Fibroblast of the conjunctiva (primary cell): ENCODE measurements around the gene EML5.

Experiments used
- DNase-seq: peaks from one replicate; pipeline ENCODE4 v3.0.0-alpha.2; 2010; ENCODE audit warnings: low read depth

EML5 gene

GRCh38 chr14:88614218-88614907, 178.4 kb downstream of the EML5 start:
- peak; percentile 29 for DNase-seq

GRCh38 chr14:88613552-88614010, 179.2 kb downstream of the EML5 start:
- no peak for DNase-seq

GRCh38 chr14:88612981-88613380, 179.8 kb downstream of the EML5 start:
- DNase-seq: no peak

GRCh38 chr14:88611878-88612277, 180.9 kb downstream of the EML5 start:
- no peak for DNase-seq

- DNase-seq: no peak
These were observed 184.9 kb downstream of the EML5 start for GRCh38 chr14:88607829-88608228.

- no peak for DNase-seq
These were observed 187.2 kb downstream of the EML5 start for GRCh38 chr14:88605594-88605993.

GRCh38 chr14:88604212-88604611, 188.5 kb downstream of the EML5 start:
- no peak for DNase-seq

- no peak for DNase-seq
These were observed 192.9 kb downstream of the EML5 start for GRCh38 chr14:88599761-88600439.

GRCh38 chr14:88599326-88599725, 193.4 kb downstream of the EML5 start:
- DNase-seq: no peak

- DNase-seq: no peak
These were observed 194.6 kb downstream of the EML5 start for GRCh38 chr14:88598097-88598675.

- DNase-seq: no peak
These were observed 195.2 kb downstream of the EML5 start for GRCh38 chr14:88597601-88598000.

- no peak for DNase-seq
These were observed 195.7 kb downstream of the EML5 start for GRCh38 chr14:88597038-88597437.

- DNase-seq: no peak
These were observed 200.7 kb downstream of the EML5 start for GRCh38 chr14:88592031-88592430.

GRCh38 chr14:88590173-88590572, 202.6 kb downstream of the EML5 start:
- no peak for DNase-seq

- no peak for DNase-seq
These were observed 204.7 kb downstream of the EML5 start for GRCh38 chr14:88588081-88588480.

GRCh38 chr14:88584451-88584850, 208.3 kb downstream of the EML5 start:
- DNase-seq: no peak

GRCh38 chr14:88576222-88576621, 216.5 kb downstream of the EML5 start:
- no peak for DNase-seq

GRCh38 chr14:88572117-88572516, 220.6 kb downstream of the EML5 start:
- DNase-seq: no peak

GRCh38 chr14:88568196-88568595, 224.6 kb downstream of the EML5 start:
- no peak for DNase-seq

- DNase-seq: no peak
These were observed 227.3 kb downstream of the EML5 start for GRCh38 chr14:88565427-88565826.

- DNase-seq: no peak
These were observed 228.9 kb downstream of the EML5 start for GRCh38 chr14:88563845-88564244.

GRCh38 chr14:88562831-88563686, 229.7 kb downstream of the EML5 start, which contains the start of gene ZC3H14:
TSS of gene ZC3H14 (plus strand) at chr14:88563037. CDS start at chr14:88563134, 97 bp downstream.
- peak; percentile 72 for DNase-seq
